Hepatocyte (in vitro differentiated cells): ENCODE data around the gene AKAP12.

Experiments
- EZH2 ChIP-seq: fragments of 200-600 bp; sonication (generic); IDR thresholded peaks from 2 replicates; pipeline ENCODE4 v1.6.1; 2016; ENCODE audit warnings: antibody characterized with exemption, mild to moderate bottlenecking, borderline replicate concordance
- EZH2phosphoT487 ChIP-seq: fragments of 200-600 bp; sonication (generic); IDR thresholded peaks from one replicate; pipeline ENCODE4 v1.6.1; 2018; ENCODE audit warnings: antibody characterized with exemption, mild to moderate bottlenecking, low read depth, moderate library complexity; ENCODE audit not compliant: unreplicated experiment, severe bottlenecking
- TF ChIP-seq, protein P1 (sequence below): fragments of 200-600 bp; sonication (generic); IDR thresholded peaks from 2 replicates; pipeline ENCODE4 v1.5.1; 2016; ENCODE audit warnings: antibody characterized with exemption, mild to moderate bottlenecking; ENCODE audit not compliant: poor library complexity

DNA sequence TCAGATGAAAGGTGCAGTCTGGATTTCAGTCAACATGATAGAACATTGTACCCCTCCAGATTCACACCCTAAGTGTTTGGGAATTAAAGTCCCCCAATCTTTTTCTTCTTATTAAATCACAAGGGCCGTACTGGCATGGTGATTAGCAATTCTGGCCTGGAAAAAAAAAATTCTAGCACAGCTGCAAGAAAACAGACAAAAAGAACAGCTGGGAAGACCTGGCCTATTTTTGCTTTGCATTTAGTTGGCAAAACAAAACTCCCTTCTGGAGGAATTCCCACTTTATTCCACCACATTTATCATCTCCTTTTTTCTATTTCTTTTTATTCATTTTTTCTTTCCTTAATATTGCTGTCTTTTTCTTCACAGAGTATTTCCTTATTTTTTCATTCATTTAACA lies 39.8 kb upstream of the AKAP12 start:
- TF ChIP-seq, protein P1, sequence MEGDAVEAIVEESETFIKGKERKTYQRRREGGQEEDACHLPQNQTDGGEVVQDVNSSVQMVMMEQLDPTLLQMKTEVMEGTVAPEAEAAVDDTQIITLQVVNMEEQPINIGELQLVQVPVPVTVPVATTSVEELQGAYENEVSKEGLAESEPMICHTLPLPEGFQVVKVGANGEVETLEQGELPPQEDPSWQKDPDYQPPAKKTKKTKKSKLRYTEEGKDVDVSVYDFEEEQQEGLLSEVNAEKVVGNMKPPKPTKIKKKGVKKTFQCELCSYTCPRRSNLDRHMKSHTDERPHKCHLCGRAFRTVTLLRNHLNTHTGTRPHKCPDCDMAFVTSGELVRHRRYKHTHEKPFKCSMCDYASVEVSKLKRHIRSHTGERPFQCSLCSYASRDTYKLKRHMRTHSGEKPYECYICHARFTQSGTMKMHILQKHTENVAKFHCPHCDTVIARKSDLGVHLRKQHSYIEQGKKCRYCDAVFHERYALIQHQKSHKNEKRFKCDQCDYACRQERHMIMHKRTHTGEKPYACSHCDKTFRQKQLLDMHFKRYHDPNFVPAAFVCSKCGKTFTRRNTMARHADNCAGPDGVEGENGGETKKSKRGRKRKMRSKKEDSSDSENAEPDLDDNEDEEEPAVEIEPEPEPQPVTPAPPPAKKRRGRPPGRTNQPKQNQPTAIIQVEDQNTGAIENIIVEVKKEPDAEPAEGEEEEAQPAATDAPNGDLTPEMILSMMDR, result no peak
- TF ChIP-seq EZH2 (no peak), EZH2phosphoT487 (no peak)
